NCI-H2081 (cell line): Measurements from ENCODE around the gene THSD7A.
A peak's percentile ranks its signal among the peaks of the same experiment; 100 is the strongest.

ENCODE experiments used
- DNase-seq, 2 experiments: peaks; one replicate each; lab custom pipeline; 2025; lab: John Stamatoyannopoulos, UW

Gene THSD7A

DNA sequence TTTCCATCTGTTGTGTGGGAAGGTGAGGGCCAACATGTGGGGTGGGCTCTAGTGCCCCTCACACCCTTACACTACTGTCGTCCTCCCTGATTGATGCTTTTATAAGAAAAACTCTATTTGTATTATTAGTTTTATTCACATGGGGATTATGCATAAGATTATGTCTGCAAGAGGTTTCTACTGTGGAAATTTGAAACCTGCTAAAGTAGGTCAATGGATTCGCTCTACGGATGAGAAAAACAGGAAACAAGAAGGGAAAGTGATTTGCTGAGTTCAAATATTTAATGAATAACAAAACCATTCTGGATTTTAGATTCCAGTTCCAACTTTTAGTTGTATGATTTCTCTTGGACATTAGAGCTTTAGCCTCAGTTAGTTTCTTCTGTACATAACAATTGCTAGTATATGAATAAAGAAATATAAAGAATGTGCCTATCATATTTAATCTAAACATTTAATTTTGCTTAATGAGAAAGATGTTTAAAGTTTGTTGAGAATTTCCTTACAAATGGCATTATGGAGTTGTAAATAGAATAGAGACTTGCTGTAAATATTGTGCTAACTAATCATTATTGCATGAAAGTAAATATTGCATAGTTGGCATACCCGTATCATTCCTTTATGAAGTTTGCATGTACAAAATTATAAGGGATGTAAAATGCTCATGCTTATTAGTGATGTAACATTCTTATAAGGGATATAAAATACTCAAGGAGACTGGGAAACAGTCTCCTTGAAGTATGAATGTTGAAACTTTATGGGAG, 193.8 kb downstream of the THSD7A start:
- no peak for DNase-seq

DNA sequence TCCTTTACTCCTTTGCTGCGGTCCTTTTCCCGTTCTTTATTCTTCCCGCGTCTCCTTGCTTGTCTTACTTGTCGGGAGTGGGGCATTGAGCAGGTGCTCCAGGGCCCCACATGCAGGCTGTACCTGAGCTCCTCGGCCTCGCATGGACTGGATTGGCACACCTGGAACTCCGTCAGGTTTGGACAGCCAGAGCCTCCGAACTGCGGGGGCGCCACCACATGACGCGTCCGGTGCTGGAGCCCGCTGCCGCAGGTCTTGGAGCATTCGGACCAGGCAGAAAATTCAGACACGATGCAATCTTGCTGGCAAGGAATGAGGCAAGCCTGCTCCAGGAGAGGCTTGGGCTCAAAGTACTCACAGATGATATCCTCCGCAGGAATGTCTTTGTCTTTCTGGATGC, 195.7 kb downstream of the THSD7A start:
- no peak for DNase-seq

DNA sequence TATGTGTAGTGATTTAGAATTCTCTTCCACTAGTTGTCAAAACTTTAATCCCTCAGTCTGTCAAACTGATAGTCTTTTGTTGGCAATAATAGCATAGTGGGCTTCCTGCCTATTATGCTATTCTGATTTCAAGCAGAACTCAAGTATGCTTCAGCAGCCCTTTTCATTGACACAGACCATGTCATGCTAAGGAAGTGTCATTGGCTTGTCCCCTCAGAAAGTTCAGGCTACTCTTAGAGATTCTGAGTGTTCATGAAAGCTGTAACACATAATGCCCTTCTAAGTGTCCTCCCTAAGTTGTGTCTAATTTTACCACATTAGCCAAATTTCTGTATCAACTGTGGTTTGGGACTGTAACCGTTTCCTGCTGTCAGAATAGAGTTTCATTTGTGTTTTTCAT, 198.7 kb downstream of the THSD7A start:
- no peak for DNase-seq

GRCh38 chr7:11630355-11630754, 201.6 kb downstream of the THSD7A start:
- no peak for DNase-seq

DNA sequence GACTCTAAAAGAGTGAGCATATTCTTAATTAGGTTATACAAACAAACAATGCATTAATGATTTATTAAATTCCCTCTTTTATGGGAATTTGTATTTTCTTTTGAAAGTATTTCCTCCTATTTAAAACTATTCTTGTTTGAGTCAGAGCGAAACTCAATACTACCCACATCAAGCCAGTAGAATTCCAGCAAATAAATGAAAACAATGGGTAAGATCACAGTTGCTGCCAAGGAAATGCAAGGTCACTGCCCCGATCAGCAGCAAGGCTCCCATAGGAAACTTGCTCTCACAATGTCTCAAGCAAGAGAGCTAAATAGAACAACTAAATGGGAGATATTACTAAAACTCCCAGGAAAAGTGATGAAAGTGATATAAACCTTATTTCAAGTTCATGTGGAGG, 206.3 kb downstream of the THSD7A start:
- DNase-seq = no peak

DNA sequence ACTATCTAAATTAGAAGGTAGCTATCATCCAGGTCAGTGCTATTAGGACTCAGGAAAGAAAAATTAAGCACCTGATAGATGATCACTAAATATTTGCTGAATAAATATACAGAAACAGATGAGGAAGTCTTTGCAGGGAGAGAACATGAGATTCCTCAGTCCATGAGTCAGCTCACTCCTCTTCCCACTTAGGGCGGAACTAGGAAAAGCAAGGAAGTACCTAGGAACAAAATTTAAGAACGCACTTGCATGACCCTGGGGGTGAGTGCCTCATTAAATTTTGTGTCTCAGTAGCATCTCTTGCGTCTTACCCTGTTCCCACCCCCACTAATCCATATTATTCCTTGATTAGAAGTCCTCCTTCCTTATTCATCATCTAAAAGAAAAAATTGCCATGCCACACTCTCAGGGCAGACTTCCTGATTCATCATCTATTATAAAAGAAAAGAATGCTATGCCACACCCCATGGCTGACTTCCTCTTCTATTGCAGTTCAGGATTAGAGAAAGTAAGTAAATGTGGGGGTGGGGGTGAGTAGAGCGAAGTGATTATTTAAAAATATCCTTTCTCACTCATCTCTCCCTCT, 208.8 kb downstream of the THSD7A start:
- DNase-seq = no peak

- no peak for DNase-seq
These were observed 211.4 kb downstream of the THSD7A start for GRCh38 chr7:11620406-11621253.

DNA sequence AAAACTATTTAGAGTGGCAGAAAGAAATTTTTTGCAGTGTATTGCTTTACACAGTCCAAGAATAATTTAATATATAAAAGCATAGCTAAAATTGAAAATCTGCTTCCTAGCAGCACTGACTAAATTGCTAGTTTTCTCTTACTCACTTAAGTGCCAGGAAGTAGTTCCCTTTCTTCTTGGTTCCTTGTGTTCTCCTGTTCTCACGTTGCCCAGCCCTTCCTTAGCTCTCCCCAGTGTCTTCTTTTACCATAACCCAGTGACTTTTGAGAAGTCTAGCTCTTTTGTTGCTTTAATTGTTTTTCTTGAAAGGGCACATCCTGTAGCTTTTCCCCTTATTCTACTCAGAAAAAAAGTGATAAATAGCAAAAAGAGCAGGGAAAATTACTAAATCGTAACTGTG, 215.5 kb downstream of the THSD7A start:
- no peak for DNase-seq

GRCh38 chr7:11615174-11615573, 216.8 kb downstream of the THSD7A start:
- DNase-seq = no peak

DNA sequence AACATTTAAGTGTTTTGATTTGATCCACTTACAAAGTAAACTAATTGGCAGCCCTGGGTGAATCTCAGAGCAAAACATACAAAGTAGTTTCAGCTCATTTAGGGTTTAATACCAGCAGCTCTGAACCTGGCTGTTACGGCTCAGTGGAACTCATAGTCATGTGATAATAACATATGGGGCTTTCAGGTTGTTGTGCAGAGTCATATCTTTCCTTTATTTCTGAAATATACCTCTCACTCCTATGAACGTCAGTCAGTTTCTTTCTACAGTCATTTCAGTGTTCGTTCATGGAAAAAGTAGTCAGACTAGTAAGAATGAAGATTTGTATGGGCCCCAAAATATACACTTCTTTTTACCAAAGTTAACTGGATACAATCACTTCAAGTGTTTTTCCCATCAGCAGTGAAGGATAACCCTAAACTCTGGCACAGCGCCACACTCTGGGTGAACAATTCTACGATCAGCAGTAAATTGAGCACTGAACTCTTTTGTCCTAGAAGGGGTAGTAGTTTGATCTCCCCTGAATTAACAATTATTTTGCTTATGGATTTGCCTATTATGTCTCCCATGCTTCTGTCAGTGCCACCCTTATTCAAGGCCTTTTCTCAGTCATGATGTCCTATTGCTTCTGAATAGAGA, 218.6 kb downstream of the THSD7A start:
- DNase-seq = no peak

DNA sequence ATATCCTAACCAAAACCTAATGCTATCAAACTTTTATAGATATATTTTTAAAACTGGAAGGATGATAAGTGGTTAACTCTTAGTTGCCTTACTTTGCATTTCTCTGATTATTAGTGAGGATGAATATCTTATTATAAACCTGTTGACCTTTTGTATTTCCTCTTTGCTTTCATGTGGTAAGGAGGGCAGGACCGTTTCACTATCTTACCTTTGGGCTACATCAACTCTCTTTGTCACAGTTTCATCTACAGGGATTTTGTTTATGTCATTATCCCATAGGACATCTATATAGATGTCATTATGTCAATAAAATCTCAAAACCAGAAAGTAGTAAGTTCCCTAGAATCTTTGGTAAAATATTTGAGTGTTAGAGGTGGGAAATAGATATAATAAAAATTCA, 219.3 kb downstream of the THSD7A start:
- DNase-seq = no peak

DNA sequence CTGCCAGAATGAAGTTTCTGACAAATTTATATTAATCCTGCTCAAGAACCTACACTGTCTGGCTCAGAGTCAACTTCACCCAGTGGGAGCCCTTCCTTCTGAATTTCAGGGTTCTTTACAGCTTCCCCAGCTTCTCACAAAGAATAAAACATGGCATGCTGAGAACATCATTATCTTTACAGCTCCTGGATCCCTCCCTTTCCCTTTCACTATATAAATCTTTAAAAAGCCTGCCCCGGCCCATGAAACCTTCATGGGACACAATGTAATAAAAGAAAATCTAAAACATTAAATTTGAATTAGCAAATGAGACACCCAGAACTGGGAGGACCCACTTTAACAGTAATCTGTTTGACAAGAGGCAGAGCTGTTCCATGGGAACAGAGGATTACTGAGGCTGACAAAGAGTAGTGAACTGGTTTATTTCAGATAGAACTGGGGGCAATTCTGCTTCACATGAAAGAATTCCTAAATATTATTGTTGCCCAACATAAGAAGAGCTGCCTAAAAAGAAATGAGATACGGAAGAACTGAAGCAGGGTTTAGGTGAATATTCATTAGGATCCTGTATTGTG, 222.8 kb downstream of the THSD7A start:
- no peak for DNase-seq

- peak; percentile 1 to 63 for DNase-seq
These were observed 224.3 kb downstream of the THSD7A start for GRCh38 chr7:11607686-11608085.

DNA sequence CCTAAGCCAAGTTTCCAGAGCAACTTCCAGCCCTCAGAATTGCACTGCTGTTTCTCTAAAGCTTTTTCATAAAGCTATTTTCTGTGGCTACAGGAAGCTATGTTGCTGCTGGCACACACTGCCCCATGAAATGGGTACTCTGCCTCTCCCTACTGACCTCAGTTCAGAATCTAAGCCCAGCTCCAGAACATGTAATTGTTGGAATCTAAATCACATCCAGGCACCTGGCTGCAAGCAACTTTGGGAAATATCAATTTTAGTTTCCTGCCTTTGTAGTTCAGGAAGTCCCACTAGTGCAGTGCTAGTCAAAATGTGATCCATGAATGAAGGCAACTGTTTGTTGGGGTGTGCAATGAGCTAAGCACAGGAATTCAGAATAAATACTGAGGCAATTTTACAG, 226.2 kb downstream of the THSD7A start:
- DNase-seq = no peak

GRCh38 chr7:11604505-11604904, 227.5 kb downstream of the THSD7A start:
- no peak for DNase-seq

GRCh38 chr7:11601761-11602160, 230.2 kb downstream of the THSD7A start:
- no peak for DNase-seq

- DNase-seq = no peak
These were observed 238.7 kb downstream of the THSD7A start for GRCh38 chr7:11593322-11593721.

- DNase-seq = no peak
These were observed 239.3 kb downstream of the THSD7A start for GRCh38 chr7:11592699-11593098.

DNA sequence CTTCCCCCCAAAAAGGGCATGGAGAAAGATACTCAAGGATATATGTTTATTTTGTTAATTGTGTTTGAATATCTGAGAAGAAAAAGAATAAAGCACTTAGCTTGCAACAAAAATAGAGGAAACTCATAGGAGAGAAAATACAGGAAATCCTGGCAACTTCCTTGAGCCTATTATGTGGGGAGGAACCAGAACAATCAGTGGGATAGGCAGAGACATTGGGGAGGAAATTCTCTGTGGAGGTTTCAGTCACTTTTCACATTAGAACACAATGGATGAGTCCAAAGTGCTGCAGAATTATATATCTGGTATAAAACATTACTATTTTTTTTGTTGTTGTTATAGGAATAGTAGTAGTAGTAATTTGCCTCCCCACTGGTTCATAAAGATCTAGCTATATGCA, 240.1 kb downstream of the THSD7A start:
- no peak for DNase-seq

- DNase-seq = no peak
These were observed 240.9 kb downstream of the THSD7A start for GRCh38 chr7:11591055-11591633.

- no peak for DNase-seq
These were observed 242.7 kb downstream of the THSD7A start for GRCh38 chr7:11589251-11589650.

GRCh38 chr7:11587814-11588213, 244.2 kb downstream of the THSD7A start:
- DNase-seq = no peak
